ENCODE results near the gene DEUP1. TPM values are rescaled to one million over a fixed set of nuclear protein-coding genes. Genes with fewer than 3 reads are reported as not detected.

Gene DEUP1
- total RNA-seq, 5 donors from 2014 or later (not counting 1 experiment from before 2014, with no cell fraction given): not detected

- DNase-seq (no peak), ATAC-seq (replicated peaks in 1 of 4) (no peak)
- ChIA-PET POLR2A (no interaction called here), CTCF (interaction anchor here in 1 of 2 donors (1.1 kb wide), 1 partner anchor 14 kb away, joined by 3 read pairs; no protein-coding TSS in a partner anchor)
- H3K27me3 Mint-ChIP-seq: peaks cover 0 to 4% of the 10 kb centered on the region in 2 donors
- no peaks in the 10 kb centered on the region for H3K9me3 Mint-ChIP-seq
- H3K36me3 Mint-ChIP-seq: no peaks in the 10 kb centered on the region
- no peak overlapping the region for H3K27ac ChIP-seq (ENCODE audit: low read length)
- H3K36me3 ChIP-seq (ENCODE audit: control insufficient read depth in 2 of 2, extremely low read depth in 1 of 2, insufficient read depth in 1 of 2, low read length in 1 of 2): no peaks in the 10 kb centered on the region
- H3K27ac Mint-ChIP-seq: no peak overlapping the region
- H3K9me3 ChIP-seq: no peaks in the 10 kb centered on the region
- no peaks in the 10 kb centered on the region for H3K4me1 ChIP-seq (ENCODE audit: control insufficient read depth in 1 of 2, extremely low read depth in 1 of 2, insufficient read depth in 2 of 2, low read length in 2 of 2)
- no peaks in the 10 kb centered on the region for H3K4me1 Mint-ChIP-seq
- no peaks in the 10 kb centered on the region for H3K27me3 ChIP-seq (replicated peaks in 1 of 2; ENCODE audit: control insufficient read depth in 2 of 2, extremely low read depth in 1 of 2, insufficient read depth in 2 of 2, low read length in 1 of 2)
- H3K4me3 Mint-ChIP-seq: no peak overlapping the region
- no peak overlapping the region for H3K4me3 ChIP-seq (ENCODE audit: control insufficient read depth in 1 of 2, extremely low read depth in 1 of 2, low read length in 1 of 2)
Measured at GRCh38 chr11:93389737-93390136, 59.2 kb downstream of the DEUP1 start.

- ChIA-PET CTCF (interaction anchor here in 1 of 2 donors (0.7 kb wide), 1 partner anchor 324 kb away, joined by 8 read pairs; no protein-coding TSS in a partner anchor), POLR2A (no interaction called here)
- Histone ChIP-seq H3K27ac (ENCODE audit: low read length) (no peak overlapping the region), H3K4me3 (ENCODE audit: control insufficient read depth in 1 of 2, extremely low read depth in 1 of 2, low read length in 1 of 2) (no peak overlapping the region), H3K4me1 (ENCODE audit: control insufficient read depth in 1 of 2, extremely low read depth in 1 of 2, insufficient read depth in 2 of 2, low read length in 2 of 2) (no peaks in the 10 kb centered on the region), H3K9me3 (no peaks in the 10 kb centered on the region), H3K27me3 (replicated peaks in 1 of 2; ENCODE audit: control insufficient read depth in 2 of 2, extremely low read depth in 1 of 2, insufficient read depth in 2 of 2, low read length in 1 of 2) (no peaks in the 10 kb centered on the region), H3K36me3 (ENCODE audit: control insufficient read depth in 2 of 2, extremely low read depth in 1 of 2, insufficient read depth in 1 of 2, low read length in 1 of 2) (no peaks in the 10 kb centered on the region)
- no peak for DNase-seq
- H3K27me3 Mint-ChIP-seq: peaks cover 0 to 4% of the 10 kb centered on the region in 2 donors
- no peak overlapping the region for H3K4me3 Mint-ChIP-seq
- no peaks in the 10 kb centered on the region for H3K9me3 Mint-ChIP-seq
- WGBS (ENCODE audit: insufficient coverage): no CpG with 5 or more reads among the region's 3 CpGs
- no peaks in the 10 kb centered on the region for H3K4me1 Mint-ChIP-seq
- no peaks in the 10 kb centered on the region for H3K36me3 Mint-ChIP-seq
- H3K27ac Mint-ChIP-seq: no peak overlapping the region
- ATAC-seq (replicated peaks in 1 of 4): no peak
Measured at GRCh38 chr11:93392867-93393266, 62.3 kb downstream of the DEUP1 start.

DNA sequence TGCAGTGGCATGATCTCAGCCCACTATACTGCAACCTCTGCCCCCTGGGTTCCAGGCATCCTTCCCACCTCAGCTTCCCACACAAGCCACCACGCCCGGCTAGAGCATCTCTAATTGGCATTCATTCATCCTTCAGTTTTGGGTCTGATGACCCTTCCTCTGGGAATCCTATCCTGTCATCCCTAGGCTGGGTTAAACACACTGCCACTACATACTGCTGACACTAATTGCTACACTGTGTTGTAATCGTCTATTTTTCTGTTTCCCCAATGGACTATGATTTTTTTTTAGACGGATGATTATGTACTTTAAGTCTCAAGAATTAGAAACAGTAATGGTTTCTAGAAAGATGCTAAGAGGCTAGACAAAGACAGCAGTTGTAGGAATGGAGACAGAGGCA is 62.8 kb downstream of the DEUP1 start:
- Mint-ChIP-seq H3K27me3 (peaks cover 0 to 4% of the 10 kb centered on the region in 2 donors), H3K36me3 (no peaks in the 10 kb centered on the region), H3K27ac (no peak overlapping the region), H3K4me1 (no peaks in the 10 kb centered on the region), H3K4me3 (no peak overlapping the region), H3K9me3 (no peaks in the 10 kb centered on the region)
- Histone ChIP-seq H3K9me3 (no peaks in the 10 kb centered on the region), H3K36me3 (ENCODE audit: control insufficient read depth in 2 of 2, extremely low read depth in 1 of 2, insufficient read depth in 1 of 2, low read length in 1 of 2) (no peaks in the 10 kb centered on the region), H3K27ac (ENCODE audit: low read length) (no peak overlapping the region), H3K27me3 (replicated peaks in 1 of 2; ENCODE audit: control insufficient read depth in 2 of 2, extremely low read depth in 1 of 2, insufficient read depth in 2 of 2, low read length in 1 of 2) (no peaks in the 10 kb centered on the region), H3K4me3 (ENCODE audit: control insufficient read depth in 1 of 2, extremely low read depth in 1 of 2, low read length in 1 of 2) (no peak overlapping the region), H3K4me1 (ENCODE audit: control insufficient read depth in 1 of 2, extremely low read depth in 1 of 2, insufficient read depth in 2 of 2, low read length in 2 of 2) (no peaks in the 10 kb centered on the region)
- ATAC-seq (replicated peaks in 1 of 4): no peak
- 51% methylated on average over 4 of the region's 4 CpGs for WGBS (ENCODE audit: insufficient coverage)
- ChIA-PET CTCF (no interaction called here), POLR2A (no interaction called here)
- no peak for DNase-seq

DNA sequence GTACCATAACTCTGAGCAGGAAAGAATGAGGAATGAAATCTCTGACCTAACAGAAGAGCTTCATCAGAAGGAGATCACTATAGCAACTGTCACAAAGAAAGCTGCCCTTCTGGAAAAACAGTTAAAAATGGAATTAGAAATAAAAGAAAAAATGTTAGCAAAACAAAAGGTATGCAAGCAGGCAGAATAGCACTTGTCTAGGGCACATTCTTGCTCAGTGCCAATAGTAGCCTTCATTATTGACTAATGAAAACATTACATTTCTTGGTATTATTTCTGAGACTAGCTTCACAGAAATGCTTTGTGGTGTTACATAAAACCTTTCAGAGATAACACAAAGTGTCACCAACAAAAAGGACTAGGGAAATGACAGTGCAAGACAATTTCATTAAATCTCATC is 63.9 kb downstream of the DEUP1 start:
- CTCF ChIA-PET: no interaction called here
- no peaks in the 10 kb centered on the region for H3K9me3 ChIP-seq

GRCh38 chr11:93396316-93396715 is 65.8 kb downstream of the DEUP1 start:
- Histone ChIP-seq H3K36me3 (ENCODE audit: control insufficient read depth in 2 of 2, extremely low read depth in 1 of 2, insufficient read depth in 1 of 2, low read length in 1 of 2) (no peaks in the 10 kb centered on the region), H3K9me3 (no peaks in the 10 kb centered on the region), H3K27ac (ENCODE audit: low read length) (no peak overlapping the region), H3K4me3 (ENCODE audit: control insufficient read depth in 1 of 2, extremely low read depth in 1 of 2, low read length in 1 of 2) (no peak overlapping the region), H3K27me3 (replicated peaks in 1 of 2; ENCODE audit: control insufficient read depth in 2 of 2, extremely low read depth in 1 of 2, insufficient read depth in 2 of 2, low read length in 1 of 2) (no peaks in the 10 kb centered on the region), H3K4me1 (ENCODE audit: control insufficient read depth in 1 of 2, extremely low read depth in 1 of 2, insufficient read depth in 2 of 2, low read length in 2 of 2) (no peaks in the 10 kb centered on the region)
- Mint-ChIP-seq H3K4me1 (no peaks in the 10 kb centered on the region), H3K4me3 (no peak overlapping the region), H3K36me3 (no peaks in the 10 kb centered on the region), H3K27ac (no peak overlapping the region), H3K9me3 (peaks cover 0 to 5% (median 0%) of the 10 kb centered on the region in 3 donors), H3K27me3 (peaks cover 0 to 5% of the 10 kb centered on the region in 2 donors)
- POLR2A ChIA-PET: no interaction called here
- WGBS (ENCODE audit: insufficient coverage): no CpG with 5 or more reads among the region's 3 CpGs
- no peak for DNase-seq
- ATAC-seq (replicated peaks in 1 of 4): no peak
- CTCF ChIA-PET: no interaction called here

More for the DNA sequence above, 63.9 kb downstream of the DEUP1 start:
- no peak for ATAC-seq (replicated peaks in 1 of 4)
- Mint-ChIP-seq H3K4me3 (no peak overlapping the region), H3K4me1 (no peaks in the 10 kb centered on the region), H3K36me3 (no peaks in the 10 kb centered on the region), H3K9me3 (no peaks in the 10 kb centered on the region), H3K27me3 (no peaks in the 10 kb centered on the region), H3K27ac (no peak overlapping the region)
- Histone ChIP-seq H3K27ac (ENCODE audit: low read length) (no peak overlapping the region), H3K4me1 (ENCODE audit: control insufficient read depth in 1 of 2, extremely low read depth in 1 of 2, insufficient read depth in 2 of 2, low read length in 2 of 2) (no peaks in the 10 kb centered on the region), H3K36me3 (ENCODE audit: control insufficient read depth in 2 of 2, extremely low read depth in 1 of 2, insufficient read depth in 1 of 2, low read length in 1 of 2) (no peaks in the 10 kb centered on the region), H3K4me3 (ENCODE audit: control insufficient read depth in 1 of 2, extremely low read depth in 1 of 2, low read length in 1 of 2) (no peak overlapping the region), H3K27me3 (replicated peaks in 1 of 2; ENCODE audit: control insufficient read depth in 2 of 2, extremely low read depth in 1 of 2, insufficient read depth in 2 of 2, low read length in 1 of 2) (no peaks in the 10 kb centered on the region)
- DNase-seq: no peak
- POLR2A ChIA-PET: no interaction called here

DNA sequence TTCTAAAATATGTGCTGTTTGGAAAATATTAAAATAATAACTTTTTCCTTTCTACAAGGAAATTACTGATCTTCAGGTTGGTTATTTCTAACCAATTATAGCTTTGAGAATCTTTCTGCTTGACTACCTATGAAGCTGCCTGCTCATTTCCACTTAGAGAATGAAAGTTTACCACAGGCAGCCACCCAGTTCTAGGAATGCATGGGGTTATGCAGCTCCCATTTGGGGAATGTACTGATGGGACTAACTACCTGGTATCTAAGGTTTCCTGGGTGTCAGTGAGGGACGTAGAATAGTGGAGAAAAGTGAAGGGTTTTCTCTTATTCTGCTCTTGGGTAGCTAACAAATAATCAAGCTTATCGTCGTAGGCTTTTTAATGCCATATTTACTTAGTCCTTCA is 73.4 kb downstream of the DEUP1 start:
- DNase-seq (no peak), ATAC-seq (replicated peaks in 1 of 4) (no peak)
- H3K4me3 Mint-ChIP-seq: no peak overlapping the region
- H3K27me3 Mint-ChIP-seq: peaks cover 0 to 9% of the 10 kb centered on the region in 2 donors
- H3K9me3 Mint-ChIP-seq: peaks cover 0 to 5% (median 4%) of the 10 kb centered on the region in 3 donors
- H3K9me3 ChIP-seq: no peaks in the 10 kb centered on the region
- no peak overlapping the region for H3K27ac Mint-ChIP-seq
- no peaks in the 10 kb centered on the region for H3K4me1 Mint-ChIP-seq
- no peaks in the 10 kb centered on the region for H3K36me3 Mint-ChIP-seq
- no peak overlapping the region for H3K4me3 ChIP-seq (ENCODE audit: control insufficient read depth in 1 of 2, extremely low read depth in 1 of 2, low read length in 1 of 2)
- ChIA-PET CTCF (interaction anchor here in 1 of 2 donors (1.0 kb wide), 1 partner anchor 15 kb away, joined by 3 read pairs; no protein-coding TSS in a partner anchor), POLR2A (no interaction called here)
- H3K27ac ChIP-seq (ENCODE audit: low read length): no peak overlapping the region
- no peaks in the 10 kb centered on the region for H3K4me1 ChIP-seq (ENCODE audit: control insufficient read depth in 1 of 2, extremely low read depth in 1 of 2, insufficient read depth in 2 of 2, low read length in 2 of 2)
- no CpG with 5 or more reads among the region's 3 CpGs for WGBS (ENCODE audit: insufficient coverage)
- no peaks in the 10 kb centered on the region for H3K36me3 ChIP-seq (ENCODE audit: control insufficient read depth in 2 of 2, extremely low read depth in 1 of 2, insufficient read depth in 1 of 2, low read length in 1 of 2)
- no peaks in the 10 kb centered on the region for H3K27me3 ChIP-seq (replicated peaks in 1 of 2; ENCODE audit: control insufficient read depth in 2 of 2, extremely low read depth in 1 of 2, insufficient read depth in 2 of 2, low read length in 1 of 2)

DNA sequence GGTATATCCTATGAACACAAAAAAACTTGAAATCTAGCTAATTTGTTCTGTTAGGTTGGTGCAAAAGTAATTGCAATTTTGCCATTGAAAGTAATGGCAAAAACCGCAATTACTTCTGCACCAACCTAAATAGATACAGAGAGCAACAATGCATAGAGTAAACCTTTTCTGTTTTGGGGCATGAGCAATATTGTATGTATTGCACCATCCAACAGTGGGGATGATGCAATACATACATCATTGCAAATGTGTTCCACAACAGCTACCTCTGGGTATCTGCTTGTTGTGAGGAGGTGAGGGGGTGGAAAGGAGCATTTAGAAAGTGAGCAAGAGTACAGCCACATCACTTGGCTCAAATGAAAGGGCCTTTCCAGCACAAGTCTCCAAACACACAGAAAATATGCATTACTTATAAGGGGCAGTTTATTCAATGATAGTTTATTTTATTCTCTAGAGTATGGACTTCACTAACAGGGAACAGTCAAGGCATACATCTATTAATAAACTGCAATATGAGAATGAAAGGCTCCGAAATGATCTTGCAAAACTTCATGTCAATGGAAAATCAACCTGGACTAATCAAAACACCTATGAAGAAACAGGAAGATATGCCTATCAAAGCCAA is 77.3 kb downstream of the DEUP1 start:
- WGBS (ENCODE audit: insufficient coverage): no CpG with 5 or more reads among the region's 2 CpGs
- Histone ChIP-seq H3K9me3 (no peaks in the 10 kb centered on the region), H3K27ac (ENCODE audit: low read length) (no peak overlapping the region), H3K4me3 (ENCODE audit: control insufficient read depth in 1 of 2, extremely low read depth in 1 of 2, low read length in 1 of 2) (no peak overlapping the region), H3K4me1 (ENCODE audit: control insufficient read depth in 1 of 2, extremely low read depth in 1 of 2, insufficient read depth in 2 of 2, low read length in 2 of 2) (no peaks in the 10 kb centered on the region), H3K27me3 (replicated peaks in 1 of 2; ENCODE audit: control insufficient read depth in 2 of 2, extremely low read depth in 1 of 2, insufficient read depth in 2 of 2, low read length in 1 of 2) (no peaks in the 10 kb centered on the region), H3K36me3 (ENCODE audit: control insufficient read depth in 2 of 2, extremely low read depth in 1 of 2, insufficient read depth in 1 of 2, low read length in 1 of 2) (no peaks in the 10 kb centered on the region)
- no peaks in the 10 kb centered on the region for H3K36me3 Mint-ChIP-seq
- no peaks in the 10 kb centered on the region for H3K4me1 Mint-ChIP-seq
- DNase-seq (no peak), ATAC-seq (replicated peaks in 1 of 4) (no peak)
- no peak overlapping the region for H3K4me3 Mint-ChIP-seq
- ChIA-PET CTCF (no interaction called here), POLR2A (no interaction called here)
- no peaks in the 10 kb centered on the region for H3K9me3 Mint-ChIP-seq
- H3K27ac Mint-ChIP-seq: no peak overlapping the region
- peaks cover 0 to 6% of the 10 kb centered on the region in 2 donors for H3K27me3 Mint-ChIP-seq
